HepG2 (cell line): Measurements from ENCODE around the gene ZDBF2. TPM values are rescaled to one million over a fixed set of nuclear protein-coding genes. Genes with fewer than 3 reads are reported as not detected.

Source experiments
- ATAC-seq: fragments of 200-7000 bp; cut with Tn5 transposase; 3 replicates; pipeline ENCODE4 v1.9.1; 2020; ENCODE audit warnings: mild to moderate bottlenecking, moderate library complexity
- BruUV-seq: library from RNA; stranded (reverse); fragments of 400-500 nt; replicated peaks from 2 replicates; lab custom pipeline; 2021; lab: Mats Ljungman, UMichigan
- CTCF ChIA-PET: fragments of 300-600 bp; formaldehyde crosslinking; extraction: SDS; loops from one replicate; lab custom pipeline; 2021; ENCODE audit warnings: low total read pairs, inconsistent platforms, low intra/inter-chr PET ratio; lab: Yijun Ruan, JAX
- POLR2A ChIA-PET: fragments of 350-600 bp; sonication (Branson Sonifier 250); formaldehyde crosslinking; loops from one replicate; lab custom pipeline; 2020; ENCODE audit warnings: antibody characterized with exemption, inconsistent platforms; lab: Yijun Ruan, JAX
- DNase-seq: peaks from one replicate; pipeline ENCODE4 v3.0.0-alpha.2; 2015; ENCODE audit warnings: low spot score
- FAIRE-seq: peaks from 3 replicates; lab custom pipeline; 2011; peaks lifted over from hg19 to GRCh38; lab: Jason Lieb, UNC
- H2AFZ ChIP-seq: one replicate; pipeline ENCODE4 v1.6.1; 2011; ENCODE audit warnings: low read length, inconsistent platforms
- H3K27ac ChIP-seq: fragments of 300-600 bp; 3 replicates; pipeline ENCODE4 v1.8.0; 2011; ENCODE audit warnings: mixed run types, mild to moderate bottlenecking, mixed read lengths, low read length, inconsistent platforms; ENCODE audit not compliant: insufficient read depth; ENCODE audit errors: extremely low read length
- H3K27me3 ChIP-seq, 2 experiments: fragments of 200-600 bp in 1 of 2; 2 replicates in 1 of 2; 3 replicates in 1 of 2; pipeline versions ENCODE4 v1.6.0 to v1.8.0; 2011; ENCODE audit warnings: low read length in 2 of 2, mild to moderate bottlenecking in 2 of 2, moderate library complexity in 2 of 2, inconsistent platforms in 1 of 2; ENCODE audit not compliant: insufficient read depth in 2 of 2, control insufficient read depth in 1 of 2
- H3K36me3 ChIP-seq, 2 experiments: fragments of 200-600 bp in 1 of 2; replicated peaks in 1 of 2; 2 replicates in 1 of 2; 3 replicates in 1 of 2; pipeline versions ENCODE4 v1.5.1 to v1.8.0; 2011; ENCODE audit warnings: low read length in 2 of 2, inconsistent platforms in 1 of 2; ENCODE audit not compliant: insufficient read depth in 2 of 2, control insufficient read depth in 1 of 2
- H3K4me1 ChIP-seq: 2 replicates; pipeline ENCODE4 v1.5.1; 2012; ENCODE audit warnings: low read length, inconsistent platforms; ENCODE audit not compliant: insufficient read depth
- H3K4me2 ChIP-seq: 2 replicates; pipeline ENCODE4 v1.6.0; 2011; ENCODE audit warnings: low read depth, low read length, inconsistent platforms
- H3K4me3 ChIP-seq, 3 experiments: fragments of 200-600 bp in 1 of 3; sonication (generic), shearing (Covaris generic) in 1 of 3; replicated peaks in 1 of 3; 2 replicates each; pipeline ENCODE4 v1.5.1; 2011 to 2016; ENCODE audit warnings: low read length in 3 of 3, inconsistent platforms in 2 of 3, low read depth in 2 of 3, mild to moderate bottlenecking in 2 of 3, control low read depth in 1 of 3, mixed read lengths in 1 of 3; ENCODE audit not compliant: insufficient read depth in 1 of 3
- H3K79me2 ChIP-seq: one replicate; pipeline ENCODE4 v1.6.1; 2011; ENCODE audit warnings: low read length, inconsistent platforms; ENCODE audit not compliant: insufficient read depth
- H3K9ac ChIP-seq: 2 replicates; pipeline ENCODE4 v1.6.0; 2011; ENCODE audit warnings: mild to moderate bottlenecking, low read depth, low read length, inconsistent platforms; ENCODE audit not compliant: insufficient read depth
- H3K9me3 ChIP-seq: 2 replicates; pipeline ENCODE4 v1.5.1; 2012; ENCODE audit warnings: mild to moderate bottlenecking, low read length
- H4K20me1 ChIP-seq: 2 replicates; pipeline ENCODE4 v1.6.0; 2011; ENCODE audit warnings: inconsistent platforms, mild to moderate bottlenecking, low read length, moderate library complexity; ENCODE audit not compliant: insufficient read depth
- DNMT3B ChIP-seq: conservative IDR thresholded peaks from 2 replicates; pipeline ENCODE4 v1.6.1; 2016; ENCODE audit warnings: missing biosample characterization, control low read depth
- PHF8 ChIP-seq: sonication (generic); formaldehyde crosslinking; IDR thresholded peaks from 2 replicates; pipeline ENCODE4 v1.5.0; 2020; ENCODE audit warnings: missing genetic modification reagents
- SAFB2 ChIP-seq: sonication (generic); formaldehyde crosslinking; IDR thresholded peaks from 2 replicates; pipeline ENCODE4 v1.5.1; 2020; ENCODE audit warnings: missing genetic modification reagents, low read depth, mild to moderate bottlenecking, borderline replicate concordance
- SNAPC2 ChIP-seq: sonication (generic); formaldehyde crosslinking; IDR thresholded peaks from 2 replicates; pipeline ENCODE4 v1.8.1; 2022; ENCODE audit warnings: mild to moderate bottlenecking, missing genetic modification reagents
- TBL1XR1 ChIP-seq: fragments of 150-350 bp; IDR thresholded peaks from 2 replicates; pipeline ENCODE4 v1.6.1; 2014; ENCODE audit warnings: borderline replicate concordance, low read length; ENCODE audit not compliant: partially characterized antibody
- TBX2 ChIP-seq: sonication (generic); formaldehyde crosslinking; IDR thresholded peaks from 2 replicates; pipeline ENCODE4 v1.5.0; 2020; ENCODE audit warnings: missing genetic modification reagents, mild to moderate bottlenecking, borderline replicate concordance
- ZFP82 ChIP-seq: sonication (generic); formaldehyde crosslinking; IDR thresholded peaks from 2 replicates; pipeline ENCODE4 v1.5.1; 2020; ENCODE audit warnings: mild to moderate bottlenecking, missing genetic modification reagents, borderline replicate concordance
- ZNF124 ChIP-seq: sonication (generic); formaldehyde crosslinking; IDR thresholded peaks from 2 replicates; pipeline ENCODE4 v1.4.0; 2020; ENCODE audit warnings: missing genetic modification reagents
- ZNF24 ChIP-seq: fragments of 450-650 bp; IDR thresholded peaks from 2 replicates; pipeline ENCODE4 v1.6.1; 2017; ENCODE audit warnings: antibody characterized with exemption, mild to moderate bottlenecking
- ZNF503 ChIP-seq: sonication (generic); formaldehyde crosslinking; IDR thresholded peaks from 2 replicates; pipeline ENCODE4 v1.4.0; 2020; ENCODE audit warnings: missing genetic modification reagents
- ZNF619 ChIP-seq: sonication (generic); formaldehyde crosslinking; IDR thresholded peaks from 2 replicates; pipeline ENCODE4 v1.4.0; 2020; ENCODE audit warnings: mild to moderate bottlenecking, missing genetic modification reagents
- ZNF792 ChIP-seq: IDR thresholded peaks from 2 replicates; pipeline ENCODE4 v1.6.1; 2016
- whole genome bisulfite sequencing: methylation state at CpG from one replicate; pipeline ENCODE4 v1.1.6; 2017; ENCODE audit warnings: low lambda C conversion rate; 5-methylcytosine and 5-hydroxymethylcytosine counted together
- in situ Hi-C: cut with HindIII; loops from 2 replicates; pipeline ENCODE4 v1.10.0; 2017; ENCODE audit warnings: low pct_unique_long_range_greater_than_20kb; ENCODE audit not compliant: extremely low pct_ligation_motif_present
- intact Hi-C: fragments of 100-400 bp; cut with micrococcal nuclease; formaldehyde crosslinking; loops from one replicate; pipeline ENCODE4 v1.10.0; 2022; ENCODE audit not compliant: unreplicated experiment
- polyA plus RNA-seq, 8 experiments: library from polyadenylated mRNA; depleted of rRNA in 3 of 8; stranded (reverse) in 7 of 8; unstranded in 1 of 8; fragments of >200 nt; fragmentation: Illumina TruSeq in 4 of 8; extraction: Trizol in 4 of 8; gene quantifications; 2 replicates each; pipeline versions ENCODE4 v1.2.1 to v1.2.3, GENCODE V29; 2011 to 2016; ENCODE audit warnings: low read depth in 4 of 8, missing spikeins in 1 of 8, mixed read lengths in 1 of 8; ENCODE audit not compliant: insufficient read depth in 1 of 8
- total RNA-seq, 5 experiments: library from RNA; depleted of rRNA; stranded (reverse); fragments of >200 nt; fragmentation: Illumina TruSeq; extraction: Trizol; gene quantifications; 2 replicates each; pipeline ENCODE4 v1.2.3, GENCODE V29; 2016; ENCODE audit warnings: low read depth in 1 of 5

Gene ZDBF2
- total and polyA plus RNA-seq, 2 of the 13 experiments (the other 11 are each of a cell fraction or from before 2014, with no cell fraction given), result 1.5 to 2.0 TPM

- TF ChIP-seq TBL1XR1 (no peak), ZNF792 (CRISPR knock-in tag) (no peak), TBX2 (CRISPR knock-in tag) (no peak)
Measured at GRCh38 chr2:206337956-206338355, 63.5 kb downstream of the ZDBF2 start (continued).

DNA sequence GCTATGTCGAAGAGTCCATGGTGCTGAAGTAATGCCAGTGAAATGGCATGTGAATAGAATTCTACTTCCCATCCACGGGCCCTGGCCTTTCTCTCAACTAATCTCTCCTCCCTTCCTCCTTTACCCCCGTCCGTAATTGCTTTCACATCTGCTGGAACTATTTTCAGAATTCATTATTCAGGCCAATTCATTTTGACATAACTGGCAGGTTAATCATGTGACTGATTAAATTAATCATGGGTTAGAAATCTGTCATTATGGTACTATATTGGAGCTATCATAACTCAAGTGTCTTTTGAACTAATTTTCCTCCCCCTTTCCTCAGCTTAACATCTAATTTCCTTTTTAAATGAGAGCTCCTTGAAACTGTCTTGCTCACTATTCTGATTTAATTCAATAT, 66.9 kb downstream of the ZDBF2 start:
- POLR2A ChIA-PET, result no interaction called here
- Histone ChIP-seq H3K79me2 (no peaks in the 10 kb centered on the region), H3K9me3 (no peaks in the 10 kb centered on the region), H3K27me3 (no peaks in the 10 kb centered on the region; a peak in 1 of 5 replicates), H3K4me1 (no peaks in the 10 kb centered on the region), H3K4me2 (no peak overlapping the region), H3K9ac (no peak overlapping the region), H3K4me3 (no peak overlapping the region), H3K27ac (no peak overlapping the region), H2AFZ (no peak overlapping the region), H4K20me1 (no peaks in the 10 kb centered on the region), H3K36me3 (no peaks in the 10 kb centered on the region)
- WGBS, result 3% methylated on average over 4 of the region's 4 CpGs
- CTCF ChIA-PET, result no interaction called here
- ATAC-seq (no peak), DNase-seq (no peak), FAIRE-seq (no peak)
- in situ Hi-C loops (no loop called here), intact Hi-C loops (no loop called here)
- BruUV-seq, result no TSS peak
- TF ChIP-seq ZFP82 (no peak), ZNF503 (CRISPR knock-in tag) (no peak), PHF8 (CRISPR knock-in tag) (no peak), SAFB2 (no peak), ZNF124 (no peak), ZNF619 (CRISPR knock-in tag) (no peak), DNMT3B (CRISPR knock-in tag) (no peak), SNAPC2 (CRISPR knock-in tag) (no peak), ZNF24 (no peak)
